ENCODE results near the gene PEX26.
"Not testable (repeated sequence)": the region's sequence is repeated elsewhere in the genome, so short reads cannot be mapped to it uniquely, and the experiment has no call there.

The PEX26 gene

GRCh38 chr22:18077639-18078328 lies at the start of gene PEX26:
Gene PEX26 (plus strand): TSS chr22:18077990. CDS start chr22:18078377, 387 bp downstream.
- DNase-seq = peak; percentile 81

- no peak for DNase-seq
These were observed 48.8 kb upstream of the PEX26 start for GRCh38 chr22:18028817-18029527.

DNA sequence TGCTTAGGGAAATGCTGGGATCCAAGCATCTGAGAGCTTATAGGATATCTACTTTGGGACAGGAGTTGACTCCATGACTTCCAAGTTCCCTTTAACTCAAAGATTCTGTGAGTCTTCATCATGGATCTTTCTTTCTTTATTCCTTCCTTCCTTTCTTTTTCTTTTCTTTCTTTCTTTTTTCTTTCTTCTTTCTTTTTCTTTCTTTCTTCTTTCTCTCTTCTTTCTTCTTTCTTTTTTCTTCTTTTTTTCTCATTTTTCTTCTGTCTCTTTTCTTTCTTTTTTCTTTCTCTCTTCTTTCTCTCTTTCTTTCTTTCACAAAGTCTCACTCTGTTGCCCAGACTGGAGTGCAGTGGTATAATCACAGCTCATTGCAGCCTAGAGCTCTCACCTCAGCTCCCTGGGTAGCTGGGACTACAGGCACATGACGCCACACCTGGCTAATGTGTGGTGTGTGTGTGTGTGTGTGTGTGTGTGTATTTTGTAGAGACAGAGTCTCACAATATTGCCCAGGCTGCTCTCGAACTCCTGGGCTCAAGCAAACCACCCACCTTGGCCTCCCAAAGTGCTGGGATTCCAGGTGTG lies 48.0 kb upstream of the PEX26 start:
- no peak for DNase-seq

DNA sequence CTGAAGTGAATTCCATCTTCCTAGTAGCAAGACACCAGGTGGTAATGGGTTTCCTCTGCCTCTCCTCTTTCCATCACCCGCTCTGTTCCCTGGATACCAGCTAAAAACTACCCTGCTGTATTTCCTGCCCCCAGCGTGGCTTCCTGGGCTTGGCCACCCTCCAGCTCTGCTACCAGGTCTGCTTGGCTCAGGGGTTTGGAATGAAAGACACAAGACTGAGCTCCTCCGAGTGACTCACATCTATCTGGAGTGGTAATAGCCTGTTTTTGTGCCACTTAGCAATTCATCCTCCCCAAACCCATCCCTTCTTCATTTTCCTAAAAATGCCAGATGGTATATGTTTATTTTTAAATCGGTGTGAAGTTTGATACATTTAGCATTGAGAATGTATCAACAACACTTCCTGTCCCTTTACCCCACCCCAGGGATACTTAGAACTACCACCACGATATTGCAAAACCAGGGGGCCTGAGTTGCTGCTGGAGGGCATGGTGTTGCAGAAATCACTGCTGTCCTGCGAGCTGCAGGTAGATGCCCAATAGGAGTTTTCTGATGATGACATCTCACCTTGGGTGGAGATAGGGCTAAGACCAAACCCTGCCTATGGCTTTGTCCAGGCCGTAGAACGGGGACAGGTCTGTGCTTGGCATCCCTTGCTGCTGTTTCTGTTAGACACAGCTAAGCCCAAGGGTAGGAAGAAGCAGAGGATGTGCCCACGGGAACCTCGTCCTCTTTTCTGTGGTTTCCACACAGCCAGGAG lies 45.9 kb upstream of the PEX26 start:
- no peak for DNase-seq

DNA sequence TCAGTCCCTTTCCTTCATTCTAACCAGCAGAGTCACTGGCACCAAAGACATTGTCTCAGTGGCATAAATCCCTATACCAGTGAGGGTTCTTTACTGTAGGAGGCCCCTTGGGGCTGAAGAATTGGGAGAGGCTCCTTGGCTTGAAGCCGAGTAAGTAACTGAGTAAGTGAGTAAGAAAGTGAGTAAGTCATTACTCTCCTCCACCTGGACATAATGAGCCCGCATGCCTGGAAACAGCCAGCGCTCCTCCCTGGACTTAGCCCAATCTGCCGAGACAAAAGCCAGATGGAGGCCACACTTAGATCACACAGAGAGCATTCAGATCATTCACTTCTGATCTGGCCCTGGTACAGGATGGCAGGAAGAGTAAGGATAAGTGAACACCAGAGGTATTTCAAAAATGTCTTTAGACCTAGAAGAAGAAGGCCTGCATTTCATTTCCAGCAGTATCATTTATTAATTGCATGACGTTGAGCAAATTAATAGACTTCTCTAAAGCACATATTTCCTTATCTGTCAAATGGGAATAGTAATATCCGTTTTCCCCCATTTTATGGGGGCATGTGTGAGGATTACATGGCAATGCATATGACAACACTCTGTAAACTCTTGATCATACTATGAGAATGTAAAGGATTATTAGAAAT lies 45.2 kb upstream of the PEX26 start:
- DNase-seq = no peak

DNA sequence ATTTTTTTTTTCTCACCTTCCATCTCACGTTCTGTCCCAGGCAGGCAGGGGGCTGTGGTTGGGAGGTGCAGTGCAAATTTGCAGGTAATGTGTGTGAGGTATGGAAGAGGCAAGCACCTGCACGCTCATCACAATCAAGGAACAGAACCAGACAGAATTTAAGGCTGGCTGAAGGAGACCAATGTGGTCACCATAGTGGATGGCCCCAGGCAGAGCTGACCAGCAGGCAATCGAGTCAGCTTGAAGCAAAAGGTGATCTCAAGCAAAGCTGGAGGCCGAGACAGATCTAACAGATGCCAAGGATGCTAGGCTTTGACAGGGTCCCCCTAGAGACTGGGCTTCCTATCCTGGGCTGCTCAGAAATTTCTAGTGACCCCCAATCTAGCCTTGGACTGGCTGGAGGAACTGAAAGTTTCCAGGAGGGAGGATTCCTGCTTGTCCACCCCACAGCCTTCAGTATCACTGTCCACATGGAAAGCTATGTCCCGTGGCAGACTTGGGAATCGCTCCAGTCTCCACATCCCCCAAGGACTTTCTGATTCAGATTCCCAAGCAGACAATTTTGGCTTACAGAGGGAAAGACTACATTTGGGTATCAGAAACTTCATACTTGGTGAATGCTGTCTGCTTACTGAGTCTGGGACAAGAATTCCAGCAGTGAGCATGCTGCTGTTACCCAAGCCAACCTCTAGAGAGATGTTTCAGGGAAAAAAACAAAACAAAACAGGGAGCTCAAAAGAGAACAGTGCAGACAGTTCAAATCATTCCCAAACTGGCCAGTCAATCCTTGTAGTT lies 44.4 kb upstream of the PEX26 start:
- no peak for DNase-seq

DNA sequence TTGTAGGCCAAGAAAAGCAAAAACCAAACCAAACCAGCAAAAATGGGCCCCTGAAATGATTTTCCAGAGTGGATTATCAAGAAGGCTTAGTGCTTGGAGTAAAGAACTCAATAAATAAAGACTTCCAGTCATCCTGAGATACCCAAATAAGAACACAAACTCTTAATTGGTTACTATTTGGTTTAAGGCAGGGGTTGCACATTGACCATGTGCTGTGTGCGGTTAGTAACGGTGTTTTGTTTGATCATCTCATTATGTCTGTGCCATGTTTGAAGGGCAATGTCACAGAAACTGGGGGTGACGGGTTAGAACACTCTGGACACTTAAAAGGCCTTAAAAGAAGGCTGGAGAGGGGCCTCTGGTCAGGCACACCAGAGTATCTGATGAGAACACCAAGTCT lies 43.7 kb upstream of the PEX26 start:
- no peak for DNase-seq

- no peak for DNase-seq
These were observed 42.0 kb upstream of the PEX26 start for GRCh38 chr22:18035751-18036150.

- not testable (repeated sequence) for DNase-seq
These were observed 36.9 kb upstream of the PEX26 start for GRCh38 chr22:18040898-18041297.

GRCh38 chr22:18042685-18043084 lies 35.1 kb upstream of the PEX26 start:
- DNase-seq = no peak

GRCh38 chr22:18044548-18045271 lies 33.1 kb upstream of the PEX26 start:
- no peak for DNase-seq

DNA sequence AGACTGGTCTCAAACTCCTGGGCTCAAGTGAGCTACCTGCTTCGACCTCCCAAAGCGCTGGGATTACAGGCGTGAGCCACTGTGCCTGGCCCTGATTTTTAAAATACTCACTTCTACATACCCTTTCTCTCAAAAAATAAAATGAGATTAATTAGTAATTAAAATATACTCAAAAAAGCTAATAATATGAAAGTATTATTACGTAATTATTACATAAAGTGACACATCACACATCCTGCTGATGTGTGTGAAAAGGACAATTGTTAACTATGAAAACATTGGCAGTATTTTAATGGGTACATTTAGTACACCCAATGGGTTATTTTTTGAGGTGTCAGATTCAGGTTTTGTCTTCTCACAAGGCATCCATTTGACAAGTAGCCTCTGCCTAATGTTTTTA lies 32.0 kb upstream of the PEX26 start:
- no peak for DNase-seq

- DNase-seq = no peak
These were observed 29.7 kb upstream of the PEX26 start for GRCh38 chr22:18048041-18048440.

DNA sequence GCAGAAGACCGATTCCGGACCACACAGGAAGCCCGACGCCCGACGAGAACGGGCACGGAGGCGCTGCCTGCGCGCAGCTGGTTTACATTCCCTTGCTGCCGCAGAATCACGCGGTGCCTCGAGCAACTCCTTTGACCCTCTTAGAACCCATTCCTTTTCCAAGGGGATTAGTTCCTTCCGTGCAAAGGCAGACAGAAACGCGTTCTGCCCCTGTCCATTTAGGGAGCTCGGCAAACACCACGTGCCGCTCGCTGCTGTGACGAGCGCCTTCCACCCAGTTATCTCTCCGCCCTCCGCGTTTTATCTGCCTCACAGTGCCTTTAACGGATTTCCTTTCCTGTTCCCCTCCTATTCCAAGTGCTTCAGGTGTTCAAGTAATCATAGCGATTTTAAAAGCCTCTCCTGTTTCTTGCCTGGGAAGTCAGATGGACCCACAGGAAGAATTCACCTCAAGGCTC lies 29.3 kb upstream of the PEX26 start:
- DNase-seq = no peak

- no peak for DNase-seq
These were observed 27.7 kb upstream of the PEX26 start for GRCh38 chr22:18050065-18050464.

DNA sequence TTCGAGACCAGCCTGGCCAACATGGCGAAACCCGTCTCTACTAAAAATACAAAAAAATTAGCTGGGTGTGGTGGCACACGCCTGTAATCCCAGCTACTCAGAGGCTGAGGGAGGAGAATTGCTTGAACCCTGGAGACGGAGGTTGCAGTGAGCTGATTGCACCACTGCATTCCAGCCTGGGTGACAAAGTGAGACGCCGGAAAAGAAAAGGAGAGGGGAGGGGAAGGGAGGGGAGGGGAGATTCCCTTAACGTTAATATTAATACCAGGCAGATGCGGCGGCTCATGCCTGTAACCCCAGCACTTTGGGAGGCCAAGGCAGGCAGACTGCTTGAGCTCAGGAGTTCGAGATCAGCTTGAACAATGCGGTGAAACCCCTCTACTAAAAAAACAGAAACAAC lies 26.7 kb upstream of the PEX26 start:
- DNase-seq = not testable (repeated sequence)

GRCh38 chr22:18053216-18053946 lies 24.4 kb upstream of the PEX26 start:
- DNase-seq = not testable (repeated sequence)

DNA sequence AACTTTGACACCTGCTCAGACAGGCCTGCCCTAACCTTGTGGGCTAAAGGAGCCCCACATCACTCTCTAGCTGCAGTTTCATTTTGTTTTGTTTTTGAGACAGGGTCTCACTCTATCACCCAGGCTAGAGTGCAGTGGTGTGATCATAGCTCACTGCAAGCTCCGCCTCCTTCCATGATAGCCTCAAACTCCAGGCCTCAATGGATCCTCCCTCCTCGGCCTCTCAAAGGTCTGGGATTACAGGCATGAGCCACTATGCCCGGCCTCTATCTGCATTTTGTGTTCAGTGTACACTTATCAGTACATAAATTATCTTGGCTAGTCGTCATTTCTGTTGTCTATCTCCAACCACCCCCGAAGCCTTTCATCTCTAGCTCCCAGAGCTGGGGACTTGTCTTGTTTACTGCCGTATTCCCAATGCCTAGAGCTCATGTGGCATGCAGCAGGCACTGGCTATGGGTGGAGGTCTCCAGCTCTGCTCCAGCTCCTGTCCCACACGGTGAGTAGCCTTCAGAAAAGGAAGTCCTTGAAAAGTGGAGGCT lies 22.1 kb upstream of the PEX26 start:
- no peak for DNase-seq

DNA sequence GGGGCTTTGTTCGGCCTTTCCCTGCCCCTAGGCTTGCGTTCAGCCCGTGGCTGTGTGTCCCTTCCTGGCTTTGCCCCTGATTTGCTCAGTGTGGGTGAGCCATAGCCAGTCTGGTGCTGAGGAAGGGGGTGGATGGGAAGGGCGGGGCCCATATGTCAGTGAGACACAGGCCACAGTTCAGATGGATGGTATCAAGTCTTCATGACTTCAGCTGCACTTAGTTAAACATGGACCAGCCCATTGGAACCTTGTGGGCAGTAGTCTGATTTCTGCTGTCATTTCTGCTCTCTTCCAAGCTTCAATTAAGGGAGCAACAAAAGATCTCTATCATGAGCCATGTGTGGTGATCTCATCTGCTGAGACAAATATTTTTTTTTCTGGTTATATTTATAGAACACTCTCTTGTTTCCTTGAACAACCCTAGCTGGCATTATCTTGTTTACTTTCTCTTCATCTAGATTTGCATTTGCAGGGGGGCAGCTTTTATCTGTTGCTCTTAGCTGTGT lies 21.6 kb upstream of the PEX26 start:
- no peak for DNase-seq
